B cell (primary cell): Measurements from ENCODE around the gene CHAC1. TPM values are rescaled to one million over a fixed set of nuclear protein-coding genes. Genes with fewer than 3 reads are reported as not detected.

Source experiments
- ATAC-seq: fragments of 200-7000 bp; cut with Tn5 transposase; one replicate; pipeline ENCODE4 v1.10.0; 2021; ENCODE audit warnings: low read depth, mild to moderate bottlenecking, moderate number of reproducible peaks, moderate library complexity
- CTCF ChIA-PET: fragments of 350-600 bp; sonication (Branson Sonifier 250); formaldehyde crosslinking; loops from one replicate; lab custom pipeline; 2021; ENCODE audit warnings: antibody characterized with exemption, inconsistent platforms; lab: Charles Lee
- POLR2A ChIA-PET: fragments of 350-600 bp; sonication (Branson Sonifier 250); formaldehyde crosslinking; loops from one replicate; lab custom pipeline; 2021; ENCODE audit warnings: antibody characterized with exemption; lab: Charles Lee
- DNase-seq: peaks from one replicate; pipeline ENCODE4 v3.0.0; 2013
- H2AFZ ChIP-seq: 2 replicates; pipeline ENCODE4 v1.6.1; 2012; ENCODE audit warnings: mild to moderate bottlenecking, low read depth, low read length; ENCODE audit not compliant: insufficient read depth, poor library complexity, severe bottlenecking
- H3K27ac ChIP-seq, 2 donors: 1 replicate in 1 of 2; 2 replicates in 1 of 2; pipeline ENCODE4 v1.5.1; 2012 to 2013; ENCODE audit warnings: low read length in 2 of 2, mild to moderate bottlenecking in 2 of 2, moderate library complexity in 1 of 2
- H3K27me3 ChIP-seq, 4 experiments: fragments of 200-600 bp in 1 of 4; sonication (generic) in 1 of 4; replicated peaks in 1 of 4; 1 replicate in 2 of 4; 2 replicates in 2 of 4; pipeline versions ENCODE4 v1.6.1 to v1.7.0; 2013 to 2016; ENCODE audit warnings: low read length in 3 of 4, mild to moderate bottlenecking in 2 of 4, mixed read lengths in 1 of 4, moderate library complexity in 1 of 4; ENCODE audit not compliant: insufficient read depth in 4 of 4, control insufficient read depth in 3 of 4; ENCODE audit errors: control extremely low read depth in 1 of 4
- H3K36me3 ChIP-seq, 2 experiments: replicated peaks in 1 of 2; 1 replicate in 1 of 2; 2 replicates in 1 of 2; pipeline versions ENCODE4 v1.6.1 to v1.7.1; 2013; ENCODE audit warnings: low read length in 1 of 2; ENCODE audit not compliant: insufficient read depth in 2 of 2, control insufficient read depth in 1 of 2; ENCODE audit errors: control extremely low read depth in 1 of 2, extremely low read depth in 1 of 2
- H3K4me1 ChIP-seq, 2 donors: fragments of 200-600 bp in 1 of 2; sonication (generic) in 1 of 2; 1 replicate in 1 of 2; 2 replicates in 1 of 2; pipeline versions ENCODE4 v1.5.1 to v1.6.1; 2013 to 2017; ENCODE audit warnings: low read length in 2 of 2; ENCODE audit not compliant: control insufficient read depth in 2 of 2, insufficient read depth in 2 of 2
- H3K4me2 ChIP-seq: replicated peaks from 2 replicates; pipeline ENCODE3; 2012; ENCODE audit warnings: mild to moderate bottlenecking, low read depth, low read length; ENCODE audit not compliant: poor library complexity, severe bottlenecking
- H3K4me3 ChIP-seq, 5 experiments: fragments of 200-600 bp in 1 of 5; sonication (generic) in 1 of 5; 1 replicate in 3 of 5; 2 replicates in 2 of 5; pipeline versions ENCODE4 v1.5.1 to v1.7.0; 2011 to 2016; ENCODE audit warnings: low read length in 4 of 5, mild to moderate bottlenecking in 4 of 5, low read depth in 2 of 5, control low read depth in 1 of 5, moderate library complexity in 1 of 5; ENCODE audit not compliant: insufficient read depth in 1 of 5; ENCODE audit errors: control extremely low read depth in 1 of 5, extremely low read depth in 1 of 5
- H3K79me2 ChIP-seq: fragments of 200-600 bp; sonication (generic); one replicate; pipeline ENCODE4 v1.6.0; 2016; ENCODE audit warnings: low read length; ENCODE audit not compliant: control insufficient read depth, insufficient read depth
- H3K9ac ChIP-seq: fragments of 200-600 bp; sonication (generic); 2 replicates; pipeline ENCODE4 v1.6.1; 2017; ENCODE audit warnings: mild to moderate bottlenecking, low read length, moderate library complexity
- H3K9me3 ChIP-seq, 3 donors: one replicate each; pipeline versions ENCODE4 v1.6.1 to v1.7.1; 2013; ENCODE audit warnings: low read length in 2 of 3; ENCODE audit not compliant: control insufficient read depth in 2 of 3, insufficient read depth in 1 of 3; ENCODE audit errors: control extremely low read depth in 1 of 3
- H4K20me1 ChIP-seq: 2 replicates; pipeline ENCODE4 v1.6.0; 2012; ENCODE audit warnings: mild to moderate bottlenecking, low read length; ENCODE audit not compliant: insufficient read depth, control insufficient read depth, poor library complexity, severe bottlenecking
- H3K27ac Mint-ChIP-seq: one replicate; pipeline ENCODE4 v1.8.0; 2021; ENCODE audit warnings: mixed read lengths
- H3K27me3 Mint-ChIP-seq: one replicate; pipeline ENCODE4 v1.8.0; 2021; ENCODE audit warnings: mixed read lengths
- H3K4me1 Mint-ChIP-seq: one replicate; pipeline ENCODE4 v1.8.0; 2021; ENCODE audit warnings: mixed read lengths
- H3K4me3 Mint-ChIP-seq: one replicate; pipeline ENCODE4 v1.8.0; 2021; ENCODE audit warnings: mixed read lengths
- H3K9me3 Mint-ChIP-seq: one replicate; pipeline ENCODE4 v1.8.0; 2022; ENCODE audit warnings: mixed read lengths; ENCODE audit not compliant: insufficient read depth
- EZH2 ChIP-seq: IDR thresholded peaks from 2 replicates; pipeline ENCODE4 v1.6.1; 2012; ENCODE audit warnings: borderline replicate concordance, low read depth, mild to moderate bottlenecking, moderate library complexity, low read length; ENCODE audit not compliant: insufficient read depth, poor library complexity, severe bottlenecking
- WGBS: methylation state at CpG from one replicate; pipeline ENCODE4 v1.1.5; 2013; ENCODE audit warnings: missing lambda C conversion rate; ENCODE audit not compliant: insufficient coverage; 5-methylcytosine and 5-hydroxymethylcytosine counted together
- intact Hi-C: fragments of 100-400 bp; cut with micrococcal nuclease; formaldehyde crosslinking; loops from one replicate; pipeline ENCODE4 v1.10.0; 2022
- polyA plus RNA-seq: library from polyadenylated mRNA; depleted of rRNA; stranded (reverse); fragments of >200 nt; gene quantifications from 2 replicates; pipeline ENCODE4 v1.2.3, GENCODE V29; 2012
- total RNA-seq, 2 donors: library from RNA; stranded (reverse); fragments of 120-200 nt in 1 of 2; gene quantifications; 1 replicate in 1 of 2; 2 replicates in 1 of 2; pipeline versions ENCODE4 v1.2.3 to v1.2.4, GENCODE V29; 2013 to 2022
- TF ChIP-seq, protein P1 (sequence below): fragments of 200-600 bp; IDR thresholded peaks from one replicate; pipeline ENCODE4 v1.8.0; 2022; ENCODE audit warnings: antibody characterized with exemption, mild to moderate bottlenecking

CHAC1 gene
- total and polyA plus RNA-seq, 2 donors (not counting 1 experiment from before 2014, with no cell fraction given), result 0.81 to 3.6 TPM

DNA sequence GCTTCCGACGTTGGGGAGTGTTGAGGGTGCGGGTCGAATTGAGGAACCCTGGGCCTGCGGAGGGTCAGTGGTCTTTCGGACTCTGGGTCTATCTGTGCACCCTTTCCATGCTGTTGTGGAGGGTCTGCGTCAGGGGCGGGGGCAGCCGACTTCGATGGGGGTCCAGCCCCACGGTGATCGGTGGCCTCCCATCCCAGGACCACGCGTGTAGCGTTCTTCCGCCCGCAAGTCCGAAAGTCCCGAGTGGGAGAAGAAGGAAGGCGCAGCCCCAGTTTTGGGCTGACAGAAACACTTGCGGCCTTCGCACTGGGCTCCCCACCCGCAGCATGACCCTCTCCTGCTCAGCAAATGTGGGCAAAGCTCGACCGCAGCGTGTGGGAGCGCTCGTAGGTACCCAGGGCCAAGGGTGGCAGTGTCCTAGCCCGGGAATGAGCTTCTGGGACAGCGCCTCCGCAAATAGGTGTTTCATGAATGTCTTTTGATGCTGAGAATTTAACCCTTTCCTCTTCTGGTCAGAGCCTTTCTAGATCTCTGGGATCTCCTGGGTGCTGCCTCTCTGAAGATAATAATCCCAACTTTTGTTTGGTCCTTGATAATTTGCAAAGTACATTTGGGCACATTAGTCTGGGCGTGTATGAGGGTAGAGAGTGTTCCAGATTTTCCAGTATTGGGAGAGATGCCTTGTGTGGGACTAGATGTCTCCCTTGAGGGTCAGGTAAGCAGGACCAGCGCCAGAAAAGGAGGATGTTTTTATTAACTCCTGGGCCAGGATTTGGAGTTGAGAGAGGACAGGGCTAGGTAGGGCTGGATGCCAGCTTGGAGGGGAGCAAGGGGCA, 26.4 kb upstream of the CHAC1 start:
- ATAC-seq (no peak), DNase-seq (peak; percentile 39)
- peaks cover 20% of the 10 kb centered on the region for H4K20me1 ChIP-seq
- H3K27me3 ChIP-seq, result peaks cover 0 to 74% (median 48%) of the 10 kb centered on the region in 4 experiments
- H3K27ac Mint-ChIP-seq, result no peak overlapping the region
- peak overlapping the region; percentile 100 for H3K4me2 ChIP-seq
- ChIA-PET CTCF (interaction anchor here (7.7 to 10.7 kb wide), 2 partner anchors 14 to 22 kb away, joined by 67 to 84 read pairs; no protein-coding TSS in a partner anchor), POLR2A (interaction anchor here (3.5 kb wide), 1 partner anchor 20 kb away, joined by 29 read pairs; no protein-coding TSS in a partner anchor)
- peak overlapping the region; percentile 63 for H3K4me3 Mint-ChIP-seq
- H3K4me3 ChIP-seq, result peak overlapping the region in 3 of 5 experiments; percentile 25 to 60 (median 38)
- H3K9ac ChIP-seq, result peak overlapping the region; percentile 70
- peak overlapping the region; percentile 71 for H2AFZ ChIP-seq
- H3K9me3 Mint-ChIP-seq, result no peaks in the 10 kb centered on the region
- peaks cover 0 to 25% (median 0%) of the 10 kb centered on the region in 3 donors for H3K9me3 ChIP-seq
- intact Hi-C loops, result loop anchor here (1.0 to 2.0 kb wide), 2 partner anchors 14 to 20 kb away; no protein-coding TSS in a partner anchor
- peaks cover 57 to 63% of the 10 kb centered on the region in 2 donors for H3K4me1 ChIP-seq
- H3K36me3 ChIP-seq, result no peaks in the 10 kb centered on the region
- TF ChIP-seq, protein P1, sequence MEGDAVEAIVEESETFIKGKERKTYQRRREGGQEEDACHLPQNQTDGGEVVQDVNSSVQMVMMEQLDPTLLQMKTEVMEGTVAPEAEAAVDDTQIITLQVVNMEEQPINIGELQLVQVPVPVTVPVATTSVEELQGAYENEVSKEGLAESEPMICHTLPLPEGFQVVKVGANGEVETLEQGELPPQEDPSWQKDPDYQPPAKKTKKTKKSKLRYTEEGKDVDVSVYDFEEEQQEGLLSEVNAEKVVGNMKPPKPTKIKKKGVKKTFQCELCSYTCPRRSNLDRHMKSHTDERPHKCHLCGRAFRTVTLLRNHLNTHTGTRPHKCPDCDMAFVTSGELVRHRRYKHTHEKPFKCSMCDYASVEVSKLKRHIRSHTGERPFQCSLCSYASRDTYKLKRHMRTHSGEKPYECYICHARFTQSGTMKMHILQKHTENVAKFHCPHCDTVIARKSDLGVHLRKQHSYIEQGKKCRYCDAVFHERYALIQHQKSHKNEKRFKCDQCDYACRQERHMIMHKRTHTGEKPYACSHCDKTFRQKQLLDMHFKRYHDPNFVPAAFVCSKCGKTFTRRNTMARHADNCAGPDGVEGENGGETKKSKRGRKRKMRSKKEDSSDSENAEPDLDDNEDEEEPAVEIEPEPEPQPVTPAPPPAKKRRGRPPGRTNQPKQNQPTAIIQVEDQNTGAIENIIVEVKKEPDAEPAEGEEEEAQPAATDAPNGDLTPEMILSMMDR, result no peak
- TF ChIP-seq EZH2, result no peak
- peaks cover 47% of the 10 kb centered on the region for H3K4me1 Mint-ChIP-seq
- H3K27ac ChIP-seq, result no peak overlapping the region
- WGBS, result 17% methylated on average over 32 of the region's 33 CpGs
- peaks cover 54% of the 10 kb centered on the region for H3K27me3 Mint-ChIP-seq
- no peaks in the 10 kb centered on the region for H3K79me2 ChIP-seq
